Suppressor macrophage treated with lipopolysaccharide for 4 hours (primary cell): ENCODE results near the gene SYT11.
"Not testable (repeated sequence)": the region's sequence is repeated elsewhere in the genome, so short reads cannot be mapped to it uniquely, and the experiment has no call there.

ENCODE experiments used
- DNase-seq: peaks from one replicate; pipeline ENCODE4 v3.0.0-alpha.2; 2020

The SYT11 gene

GRCh38 chr1:155904261-155904660, 44.9 kb downstream of the SYT11 start:
- DNase-seq = no peak

GRCh38 chr1:155909894-155910293, 50.5 kb downstream of the SYT11 start:
- peak; percentile 84 for DNase-seq

- DNase-seq = peak; percentile 26
Measured at GRCh38 chr1:155910621-155911121, 51.3 kb downstream of the SYT11 start.

GRCh38 chr1:155911156-155912055, 52.0 kb downstream of the SYT11 start, which contains the start of gene RIT1:
RIT1 (minus strand) TSS chr1:155911349; CDS start chr1:155910761, 588 bp downstream.
- DNase-seq = peak; percentile 95

GRCh38 chr1:155912056-155912536, 52.7 kb downstream of the SYT11 start:
- no peak for DNase-seq

GRCh38 chr1:155913969-155914757, 54.8 kb downstream of the SYT11 start:
- DNase-seq = no peak

GRCh38 chr1:155918660-155919059, 59.3 kb downstream of the SYT11 start:
- no peak for DNase-seq

- no peak for DNase-seq
Measured at GRCh38 chr1:155919801-155920200, 60.4 kb downstream of the SYT11 start.

- DNase-seq = no peak
Measured at GRCh38 chr1:155920717-155921116, 61.4 kb downstream of the SYT11 start.

- no peak for DNase-seq
Measured at GRCh38 chr1:155925506-155925905, 66.1 kb downstream of the SYT11 start.

GRCh38 chr1:155929057-155929456, 69.7 kb downstream of the SYT11 start:
- DNase-seq = no peak

- DNase-seq = not testable (repeated sequence)
Measured at GRCh38 chr1:155930725-155931124, 71.4 kb downstream of the SYT11 start.

- DNase-seq = no peak
Measured at GRCh38 chr1:155931332-155932038, 72.1 kb downstream of the SYT11 start.

- no peak for DNase-seq
Measured at GRCh38 chr1:155932081-155932480, 72.7 kb downstream of the SYT11 start.

- no peak for DNase-seq
Measured at GRCh38 chr1:155932487-155932886, 73.1 kb downstream of the SYT11 start.

- peak; percentile 18 for DNase-seq
Measured at GRCh38 chr1:155933591-155934096, 74.3 kb downstream of the SYT11 start.

- peak; percentile 99 for DNase-seq
Measured at GRCh38 chr1:155934097-155934935, 74.9 kb downstream of the SYT11 start, which contains the start of gene KHDC4. KHDC4 (minus strand) TSS chr1:155934413; CDS start chr1:155934373, 40 bp downstream.
